AML-193 (cell line): ENCODE data around the gene NRIP1.
"Not testable (repeated sequence)": the region's sequence is repeated elsewhere in the genome, so short reads cannot be mapped to it uniquely, and the experiment has no call there.

ENCODE experiments used
- DNase-seq, 2 experiments: peaks; one replicate each; lab custom pipeline; 2025; lab: John Stamatoyannopoulos, UW

NRIP1 gene

GRCh38 chr21:14975136-14975919 is 89.5 kb downstream of the NRIP1 start:
- no peak for DNase-seq

- DNase-seq = no peak
These were observed 92.1 kb downstream of the NRIP1 start for GRCh38 chr21:14972678-14973077.

- DNase-seq = no peak
These were observed 96.0 kb downstream of the NRIP1 start for GRCh38 chr21:14968821-14969220.

GRCh38 chr21:14968029-14968428 is 96.8 kb downstream of the NRIP1 start:
- DNase-seq = no peak

- DNase-seq = no peak
These were observed 100.2 kb downstream of the NRIP1 start for GRCh38 chr21:14964621-14965020.

- DNase-seq = no peak
These were observed 102.6 kb downstream of the NRIP1 start for GRCh38 chr21:14962217-14962616.

- DNase-seq = no peak
These were observed 103.3 kb downstream of the NRIP1 start for GRCh38 chr21:14961502-14961901.

GRCh38 chr21:14959343-14959742 is 105.5 kb downstream of the NRIP1 start:
- no peak for DNase-seq

- DNase-seq = no peak
These were observed 107.0 kb downstream of the NRIP1 start for GRCh38 chr21:14957836-14958235.

- no peak for DNase-seq
These were observed 108.0 kb downstream of the NRIP1 start for GRCh38 chr21:14956807-14957206.

- DNase-seq = no peak
These were observed 108.8 kb downstream of the NRIP1 start for GRCh38 chr21:14955936-14956520.

GRCh38 chr21:14952916-14953315 is 111.9 kb downstream of the NRIP1 start:
- no peak for DNase-seq

GRCh38 chr21:14949603-14950002 is 115.2 kb downstream of the NRIP1 start:
- DNase-seq = no peak

GRCh38 chr21:14947613-14948160 is 117.1 kb downstream of the NRIP1 start:
- no peak for DNase-seq

GRCh38 chr21:14945176-14945575 is 119.6 kb downstream of the NRIP1 start:
- no peak for DNase-seq

GRCh38 chr21:14943616-14944015 is 121.2 kb downstream of the NRIP1 start:
- no peak for DNase-seq

- no peak for DNase-seq
These were observed 121.9 kb downstream of the NRIP1 start for GRCh38 chr21:14942801-14943490.

GRCh38 chr21:14927324-14927723 is 137.5 kb downstream of the NRIP1 start:
- not testable (repeated sequence) for DNase-seq

GRCh38 chr21:14926186-14926585 is 138.6 kb downstream of the NRIP1 start:
- DNase-seq = no peak

- DNase-seq = no peak
These were observed 141.3 kb downstream of the NRIP1 start for GRCh38 chr21:14923468-14923867.

- DNase-seq = no peak
These were observed 141.8 kb downstream of the NRIP1 start for GRCh38 chr21:14922980-14923379.

- no peak for DNase-seq
These were observed 146.3 kb downstream of the NRIP1 start for GRCh38 chr21:14918527-14918926.

GRCh38 chr21:14917762-14918161 is 147.0 kb downstream of the NRIP1 start:
- no peak for DNase-seq
